Hepatocyte (in vitro differentiated cells): ENCODE results near the gene RBFOX1.

Source experiments
- EZH2 ChIP-seq: fragments of 200-600 bp; sonication (generic); IDR thresholded peaks from 2 replicates; pipeline ENCODE4 v1.6.1; 2016; ENCODE audit warnings: antibody characterized with exemption, mild to moderate bottlenecking, borderline replicate concordance
- EZH2phosphoT487 ChIP-seq: fragments of 200-600 bp; sonication (generic); IDR thresholded peaks from one replicate; pipeline ENCODE4 v1.6.1; 2018; ENCODE audit warnings: antibody characterized with exemption, mild to moderate bottlenecking, low read depth, moderate library complexity; ENCODE audit not compliant: unreplicated experiment, severe bottlenecking
- TF ChIP-seq, protein P1 (sequence below): fragments of 200-600 bp; sonication (generic); IDR thresholded peaks from 2 replicates; pipeline ENCODE4 v1.5.1; 2016; ENCODE audit warnings: antibody characterized with exemption, mild to moderate bottlenecking; ENCODE audit not compliant: poor library complexity

DNA sequence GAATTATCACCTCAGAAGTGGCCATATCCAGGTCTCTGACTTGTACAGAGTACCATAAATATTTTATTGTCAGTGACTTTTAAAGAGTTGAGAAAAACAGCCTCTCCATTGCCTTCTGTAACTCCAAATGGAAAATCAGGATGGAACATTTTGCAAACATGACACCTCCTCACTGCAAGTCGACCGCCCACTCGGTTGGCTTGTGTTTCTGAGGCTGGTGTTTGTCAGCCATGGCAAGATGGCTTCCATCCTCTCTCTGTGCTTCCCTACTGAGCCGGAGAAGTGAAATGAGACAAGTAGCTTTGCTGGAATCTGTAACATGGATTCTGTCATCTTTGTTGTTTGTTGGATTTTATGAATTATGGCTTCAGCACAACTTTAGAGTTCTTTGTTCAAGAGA is 172.8 kb downstream of the RBFOX1 start:
- TF ChIP-seq, protein P1, sequence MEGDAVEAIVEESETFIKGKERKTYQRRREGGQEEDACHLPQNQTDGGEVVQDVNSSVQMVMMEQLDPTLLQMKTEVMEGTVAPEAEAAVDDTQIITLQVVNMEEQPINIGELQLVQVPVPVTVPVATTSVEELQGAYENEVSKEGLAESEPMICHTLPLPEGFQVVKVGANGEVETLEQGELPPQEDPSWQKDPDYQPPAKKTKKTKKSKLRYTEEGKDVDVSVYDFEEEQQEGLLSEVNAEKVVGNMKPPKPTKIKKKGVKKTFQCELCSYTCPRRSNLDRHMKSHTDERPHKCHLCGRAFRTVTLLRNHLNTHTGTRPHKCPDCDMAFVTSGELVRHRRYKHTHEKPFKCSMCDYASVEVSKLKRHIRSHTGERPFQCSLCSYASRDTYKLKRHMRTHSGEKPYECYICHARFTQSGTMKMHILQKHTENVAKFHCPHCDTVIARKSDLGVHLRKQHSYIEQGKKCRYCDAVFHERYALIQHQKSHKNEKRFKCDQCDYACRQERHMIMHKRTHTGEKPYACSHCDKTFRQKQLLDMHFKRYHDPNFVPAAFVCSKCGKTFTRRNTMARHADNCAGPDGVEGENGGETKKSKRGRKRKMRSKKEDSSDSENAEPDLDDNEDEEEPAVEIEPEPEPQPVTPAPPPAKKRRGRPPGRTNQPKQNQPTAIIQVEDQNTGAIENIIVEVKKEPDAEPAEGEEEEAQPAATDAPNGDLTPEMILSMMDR, result no peak
- TF ChIP-seq EZH2 (no peak), EZH2phosphoT487 (no peak)
